ENCODE results near the gene DHCR24.

DHCR24 gene

DNA sequence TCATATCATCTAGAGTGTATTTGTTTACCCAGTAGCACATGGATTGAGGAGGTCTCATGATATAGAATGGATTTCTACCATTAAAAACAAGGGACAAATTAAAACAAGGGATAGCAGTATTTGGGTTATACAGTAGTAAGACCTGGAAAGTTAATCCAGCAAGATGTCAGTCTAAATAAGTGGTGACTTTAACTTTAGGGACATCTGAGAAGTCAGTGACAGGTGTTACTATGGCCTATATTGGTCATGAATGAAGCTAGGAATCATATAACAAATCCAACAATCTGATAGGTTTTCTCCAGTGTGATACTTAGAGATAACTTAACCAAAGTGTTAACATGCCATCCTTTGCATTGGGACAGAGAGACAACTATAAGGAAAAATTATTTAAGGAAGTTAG lies 42.7 kb upstream of the DHCR24 start:
- no peak for TF ChIP-seq TAF1 (IDR thresholded peaks at IDR 0.05; ENCODE audit: borderline replicate concordance, insufficient read depth, low read length)
- no peak for TF ChIP-seq SIN3A (IDR thresholded peaks at IDR 0.05; ENCODE audit: borderline replicate concordance, insufficient read depth, low read length)
- TF ChIP-seq, protein P1, sequence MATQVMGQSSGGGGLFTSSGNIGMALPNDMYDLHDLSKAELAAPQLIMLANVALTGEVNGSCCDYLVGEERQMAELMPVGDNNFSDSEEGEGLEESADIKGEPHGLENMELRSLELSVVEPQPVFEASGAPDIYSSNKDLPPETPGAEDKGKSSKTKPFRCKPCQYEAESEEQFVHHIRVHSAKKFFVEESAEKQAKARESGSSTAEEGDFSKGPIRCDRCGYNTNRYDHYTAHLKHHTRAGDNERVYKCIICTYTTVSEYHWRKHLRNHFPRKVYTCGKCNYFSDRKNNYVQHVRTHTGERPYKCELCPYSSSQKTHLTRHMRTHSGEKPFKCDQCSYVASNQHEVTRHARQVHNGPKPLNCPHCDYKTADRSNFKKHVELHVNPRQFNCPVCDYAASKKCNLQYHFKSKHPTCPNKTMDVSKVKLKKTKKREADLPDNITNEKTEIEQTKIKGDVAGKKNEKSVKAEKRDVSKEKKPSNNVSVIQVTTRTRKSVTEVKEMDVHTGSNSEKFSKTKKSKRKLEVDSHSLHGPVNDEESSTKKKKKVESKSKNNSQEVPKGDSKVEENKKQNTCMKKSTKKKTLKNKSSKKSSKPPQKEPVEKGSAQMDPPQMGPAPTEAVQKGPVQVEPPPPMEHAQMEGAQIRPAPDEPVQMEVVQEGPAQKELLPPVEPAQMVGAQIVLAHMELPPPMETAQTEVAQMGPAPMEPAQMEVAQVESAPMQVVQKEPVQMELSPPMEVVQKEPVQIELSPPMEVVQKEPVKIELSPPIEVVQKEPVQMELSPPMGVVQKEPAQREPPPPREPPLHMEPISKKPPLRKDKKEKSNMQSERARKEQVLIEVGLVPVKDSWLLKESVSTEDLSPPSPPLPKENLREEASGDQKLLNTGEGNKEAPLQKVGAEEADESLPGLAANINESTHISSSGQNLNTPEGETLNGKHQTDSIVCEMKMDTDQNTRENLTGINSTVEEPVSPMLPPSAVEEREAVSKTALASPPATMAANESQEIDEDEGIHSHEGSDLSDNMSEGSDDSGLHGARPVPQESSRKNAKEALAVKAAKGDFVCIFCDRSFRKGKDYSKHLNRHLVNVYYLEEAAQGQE (IDR thresholded peaks at IDR 0.05; ENCODE audit: insufficient read depth in 1 of 2, low read depth in 2 of 2, low read length in 2 of 2): no peak
- no peak for TF ChIP-seq POLR2AphosphoS5 (IDR thresholded peaks at IDR 0.05; ENCODE audit: low read depth, low read length)
- no peak for TF ChIP-seq FOXP2 (optimal IDR thresholded peaks at IDR 0.05; ENCODE audit: borderline replicate concordance, extremely low read depth, extremely low read length, insufficient read depth)

DNA sequence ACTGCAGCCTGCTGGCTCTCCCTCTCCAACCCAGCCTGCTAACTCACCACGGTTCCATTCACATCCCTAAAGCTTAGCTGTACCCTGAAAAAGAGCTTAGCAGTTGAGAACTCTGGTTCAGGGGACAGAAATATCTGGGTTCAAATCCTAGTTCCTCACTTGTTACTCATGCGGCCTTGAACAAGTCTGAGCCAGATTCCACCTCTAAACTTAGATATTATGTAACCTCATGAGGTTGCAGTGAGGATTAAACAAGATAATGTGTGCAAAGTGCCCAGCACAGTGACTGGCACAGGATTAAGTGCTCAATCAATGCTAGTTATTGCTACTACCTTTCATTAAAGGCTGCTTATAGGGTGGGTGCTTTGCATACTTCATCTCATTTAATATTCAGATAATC lies 41.3 kb upstream of the DHCR24 start:
- TF ChIP-seq FOXP2 (optimal IDR thresholded peaks at IDR 0.05; ENCODE audit: borderline replicate concordance, extremely low read depth, extremely low read length, insufficient read depth) (no peak), TAF1 (IDR thresholded peaks at IDR 0.05; ENCODE audit: borderline replicate concordance, insufficient read depth, low read length) (no peak), POLR2AphosphoS5 (IDR thresholded peaks at IDR 0.05; ENCODE audit: low read depth, low read length) (no peak), SIN3A (IDR thresholded peaks at IDR 0.05; ENCODE audit: borderline replicate concordance, insufficient read depth, low read length) (no peak)
- TF ChIP-seq, protein P1 (IDR thresholded peaks at IDR 0.05; ENCODE audit: insufficient read depth in 1 of 2, low read depth in 2 of 2, low read length in 2 of 2): no peak

DNA sequence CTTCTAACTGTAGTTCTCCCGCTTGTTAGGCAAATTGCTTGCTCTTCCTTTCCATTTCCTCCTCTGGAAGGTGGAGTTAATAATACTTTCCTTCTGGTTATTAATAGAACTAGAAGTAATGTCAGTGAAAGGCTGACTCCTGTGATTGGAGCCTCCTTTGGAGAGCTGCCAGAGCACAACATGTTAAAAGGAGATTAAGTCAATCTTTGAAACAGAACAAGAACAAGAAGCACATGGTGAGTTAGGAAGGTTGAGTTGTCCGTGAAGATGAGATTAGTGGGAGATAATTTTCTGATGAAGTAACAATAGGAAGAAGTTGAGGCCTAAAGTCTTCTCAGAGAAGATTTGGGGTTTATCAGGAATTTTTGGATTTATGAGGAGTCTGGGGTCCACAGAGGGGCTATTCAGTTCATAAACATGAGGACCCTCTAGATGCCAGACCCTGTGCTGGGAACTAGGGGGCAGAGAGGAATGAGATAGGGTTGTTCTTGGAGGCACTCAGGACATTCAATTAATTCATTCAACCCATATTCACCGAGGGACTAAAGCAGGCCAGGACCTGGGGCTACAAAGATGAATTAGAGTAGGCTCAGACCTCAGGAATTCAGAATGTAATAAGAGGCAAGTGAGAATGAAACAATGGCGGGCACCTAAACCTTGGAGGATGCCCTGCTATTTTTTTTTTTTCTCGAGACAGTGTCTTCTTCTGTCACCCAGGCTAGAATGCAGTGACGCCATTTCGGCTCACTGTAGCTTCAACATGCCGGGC lies 40.7 kb upstream of the DHCR24 start:
- TF ChIP-seq, protein P1 (IDR thresholded peaks at IDR 0.05; ENCODE audit: insufficient read depth in 1 of 2, low read depth in 2 of 2, low read length in 2 of 2): no peak

DNA sequence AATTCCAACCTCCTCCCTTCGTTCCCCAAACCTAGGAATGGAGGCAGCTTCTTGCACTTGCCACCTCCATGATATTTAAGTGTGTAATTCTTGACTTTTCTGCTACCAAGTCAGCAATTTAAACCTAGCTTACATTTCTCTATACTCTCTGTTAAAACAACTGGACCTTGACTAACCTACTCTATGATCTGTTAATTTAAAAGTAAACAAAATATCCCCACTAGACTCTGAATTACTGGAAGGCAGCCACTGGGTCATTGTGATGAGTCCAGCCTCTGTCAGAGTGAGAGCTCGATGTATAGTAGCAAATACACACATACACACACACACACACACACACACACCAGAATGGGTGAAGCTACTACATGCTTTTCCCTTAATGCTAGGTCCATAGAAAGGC lies 40.0 kb upstream of the DHCR24 start:
- TF ChIP-seq, protein P1 (IDR thresholded peaks at IDR 0.05; ENCODE audit: insufficient read depth in 1 of 2, low read depth in 2 of 2, low read length in 2 of 2): no peak
- TF ChIP-seq FOXP2 (optimal IDR thresholded peaks at IDR 0.05; ENCODE audit: borderline replicate concordance, extremely low read depth, extremely low read length, insufficient read depth): no peak
- no peak for TF ChIP-seq POLR2AphosphoS5 (IDR thresholded peaks at IDR 0.05; ENCODE audit: low read depth, low read length)
- no peak for TF ChIP-seq SIN3A (IDR thresholded peaks at IDR 0.05; ENCODE audit: borderline replicate concordance, insufficient read depth, low read length)
- no peak for TF ChIP-seq TAF1 (IDR thresholded peaks at IDR 0.05; ENCODE audit: borderline replicate concordance, insufficient read depth, low read length)

DNA sequence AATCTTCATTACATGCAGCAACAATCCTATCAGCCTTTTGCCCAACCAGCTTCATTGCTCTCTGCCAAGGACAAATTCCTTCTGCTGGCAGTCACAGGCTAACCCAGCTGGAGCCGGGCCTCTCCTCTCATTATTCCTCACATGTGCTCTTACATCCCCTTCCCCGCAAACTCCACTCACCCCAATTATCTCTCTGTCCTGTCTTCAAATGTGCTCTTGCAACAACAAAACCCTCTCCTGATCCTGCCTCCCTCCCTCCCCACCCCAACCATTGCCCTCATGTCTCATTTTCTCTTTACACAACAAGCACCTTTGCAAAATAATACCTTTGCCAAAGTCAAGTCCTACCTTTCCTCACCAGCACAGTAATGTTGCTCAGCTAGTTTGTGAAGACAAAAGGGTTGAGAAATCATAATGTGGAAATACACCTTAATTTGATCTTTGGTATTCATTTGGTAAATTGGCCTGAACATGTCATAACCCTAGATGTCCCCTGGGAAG lies 36.0 kb upstream of the DHCR24 start:
- TF ChIP-seq, protein P1 (IDR thresholded peaks at IDR 0.05; ENCODE audit: insufficient read depth in 1 of 2, low read depth in 2 of 2, low read length in 2 of 2): no peak
- TF ChIP-seq POLR2AphosphoS5 (IDR thresholded peaks at IDR 0.05; ENCODE audit: low read depth, low read length) (no peak), FOXP2 (optimal IDR thresholded peaks at IDR 0.05; ENCODE audit: borderline replicate concordance, extremely low read depth, extremely low read length, insufficient read depth) (no peak), TAF1 (IDR thresholded peaks at IDR 0.05; ENCODE audit: borderline replicate concordance, insufficient read depth, low read length) (no peak)

Measured in PFSK-1 (cell line).